Measurements from ENCODE around the gene NGRN. TPM values are rescaled to one million over a fixed set of nuclear protein-coding genes. Genes with fewer than 3 reads are reported as not detected.

The NGRN gene
- total RNA-seq, 1 donor from 2014 or later = 189 TPM

DNA sequence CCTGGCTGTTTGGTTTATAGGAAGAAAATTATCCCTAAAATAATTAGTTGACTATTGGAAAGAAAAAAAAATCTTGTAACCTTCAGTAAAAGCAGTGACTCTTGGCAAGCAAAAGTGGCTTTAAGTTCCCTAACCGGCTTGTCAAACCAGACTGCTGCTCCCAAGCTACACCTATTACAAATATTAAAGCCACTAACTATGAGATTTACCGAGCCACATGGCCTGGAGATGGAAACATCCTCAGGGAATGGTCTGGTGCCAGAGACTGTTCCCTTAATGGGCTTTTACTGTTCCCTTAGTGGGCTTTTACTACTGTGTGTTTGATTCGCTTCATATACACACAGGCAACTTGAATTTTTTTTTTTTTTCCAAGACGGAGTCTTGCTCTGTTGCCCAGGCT, 50.7 kb downstream of the NGRN start:
- no peak for DNase-seq (ENCODE audit: low read depth)

DNA sequence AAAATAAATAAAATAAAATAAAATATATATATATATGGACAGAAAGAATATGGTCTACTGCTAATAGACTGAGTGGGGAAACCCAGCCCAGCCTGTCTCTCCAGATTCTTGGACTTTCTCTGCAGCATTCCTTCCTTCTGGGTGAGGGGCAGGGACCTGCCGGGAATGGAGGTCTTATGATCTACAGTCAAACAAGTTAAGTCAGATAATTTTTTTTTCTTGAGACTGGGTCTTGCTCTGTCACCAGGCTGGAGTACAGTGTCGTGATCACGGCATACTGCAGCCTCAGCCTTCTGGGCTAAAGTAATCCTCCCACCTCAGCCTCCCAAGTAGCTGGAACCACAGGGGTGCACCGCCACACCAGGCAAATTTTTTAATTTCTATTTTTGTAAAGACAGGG, 53.1 kb downstream of the NGRN start:
- DNase-seq (ENCODE audit: low read depth) = no peak

DNA sequence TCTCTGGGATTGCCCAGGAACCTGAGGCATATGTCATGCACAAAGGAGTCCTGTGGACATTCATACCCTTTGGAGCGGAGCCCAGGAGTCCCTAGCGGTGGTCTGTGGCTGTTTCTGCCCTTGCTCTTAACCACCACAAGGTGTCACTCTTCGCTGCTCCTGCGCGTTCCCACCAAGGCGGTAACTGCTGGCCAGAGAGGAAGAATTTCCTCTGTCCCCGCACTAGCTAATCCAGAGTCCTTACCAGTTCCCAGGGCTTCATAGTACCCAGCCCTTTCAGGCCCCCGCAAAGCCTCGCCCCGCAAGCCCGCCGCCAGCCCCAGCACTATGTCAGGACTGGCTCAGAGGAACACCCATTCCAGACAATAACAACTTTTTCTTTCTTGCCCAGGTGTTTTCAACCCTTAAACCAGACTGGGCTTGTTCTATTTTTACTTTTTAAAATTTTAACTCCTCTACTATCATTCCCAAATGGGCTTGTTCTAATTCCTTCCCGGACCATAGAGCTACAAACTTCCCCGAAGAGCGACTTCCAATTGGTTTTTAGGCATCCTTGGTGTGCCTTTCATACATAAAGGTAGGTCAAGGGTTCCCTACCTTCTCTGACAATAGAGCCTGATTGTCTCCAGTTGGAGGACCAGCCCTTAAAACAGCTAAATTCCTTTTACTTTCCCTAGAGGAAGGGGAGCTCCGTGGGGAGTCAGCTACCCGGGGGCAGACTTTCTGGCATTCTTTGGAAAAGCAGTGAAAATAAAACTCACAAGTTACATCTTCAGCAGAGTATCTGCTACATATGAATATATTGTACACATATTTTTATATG, 54.8 kb downstream of the NGRN start:
- DNase-seq (ENCODE audit: low read depth) = peak; percentile 95

DNA sequence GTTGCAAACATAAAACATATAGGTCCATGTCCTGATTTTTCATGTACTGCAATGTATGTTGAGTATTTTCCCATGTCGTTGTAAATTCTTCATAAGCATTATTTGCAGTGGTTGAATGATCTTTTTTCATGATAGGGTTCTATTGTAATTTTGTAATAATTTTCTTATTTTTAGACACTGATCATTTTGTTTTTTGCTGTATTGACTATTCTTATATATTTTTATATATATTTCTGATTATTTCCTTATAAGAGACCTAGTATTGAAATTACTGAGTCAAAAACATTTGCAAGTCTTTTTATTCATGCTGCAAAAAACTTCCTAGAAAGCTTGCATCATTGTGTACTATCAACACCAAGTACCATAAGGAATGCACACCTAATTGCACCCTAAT, 55.4 kb downstream of the NGRN start:
- DNase-seq (ENCODE audit: low read depth) = no peak

Other genes starting within 250 kb of the NGRN start
- gene IDH2, start 163.2 kb upstream of the NGRN start, total RNA-seq = 222 and 295 TPM in 2 replicates
- 1.8 and 3.5 TPM in 2 replicates for gene SEMA4B, start 64.3 kb upstream of the NGRN start, total RNA-seq
- 9.2 and 17.7 TPM in 2 replicates for gene CIB1, start 31.7 kb upstream of the NGRN start, total RNA-seq
- gene GDPGP1, start 31.5 kb upstream of the NGRN start, total RNA-seq = 5.2 and 11.2 TPM in 2 replicates
- 0.08 TPM in 1 of 2 replicates, not detected in the other for gene TTLL13, start 16.1 kb upstream of the NGRN start, total RNA-seq
- gene ZNF774, start 86.6 kb downstream of the NGRN start, total RNA-seq = 3.4 TPM in 2 replicates
- 66.3 and 95.9 TPM in 2 replicates for gene IQGAP1, start 122.6 kb downstream of the NGRN start, total RNA-seq